Gastroesophageal sphincter (tissue), 4 donors: ENCODE data around the gene TPD52L1. TPM values are rescaled to one million over a fixed set of nuclear protein-coding genes. Genes with fewer than 3 reads are reported as not detected.

Experiments
- ATAC-seq: fragments of 150-250 bp; one replicate; pipeline ENCODE4 v1.9.1; 2016; ENCODE audit warnings: mild to moderate bottlenecking, moderate library complexity
- H3K27ac ChIP-seq, 4 donors: fragments of 200-600 bp; sonication (generic) in 3 of 4; 1 replicate in 3 of 4; 2 replicates in 1 of 4; pipeline ENCODE4 v1.5.1; 2016 to 2019
- H3K27me3 ChIP-seq: fragments of 200-600 bp; sonication (generic); one replicate; pipeline ENCODE4 v1.5.1; 2019
- H3K36me3 ChIP-seq, 2 donors: fragments of 200-600 bp; sonication (generic); one replicate each; pipeline ENCODE4 v1.5.1; 2019; ENCODE audit warnings: control low read depth in 1 of 2
- H3K4me1 ChIP-seq, 3 donors: fragments of 200-600 bp; sonication (generic); 1 replicate in 2 of 3; 2 replicates in 1 of 3; pipeline ENCODE4 v1.5.1; 2016 to 2019; ENCODE audit warnings: control low read depth in 2 of 3
- H3K4me3 ChIP-seq, 2 donors: fragments of 200-600 bp; sonication (generic); one replicate each; pipeline ENCODE4 v1.5.1; 2019; ENCODE audit warnings: mild to moderate bottlenecking in 1 of 2, moderate library complexity in 1 of 2
- H3K9me3 ChIP-seq, 3 donors: fragments of 200-600 bp; sonication (generic); one replicate each; pipeline ENCODE4 v1.5.1; 2017 to 2019; ENCODE audit warnings: control low read depth in 2 of 3
- EP300 ChIP-seq: sonication (generic); formaldehyde crosslinking; IDR thresholded peaks from one replicate; pipeline ENCODE4 v1.6.1; 2017; ENCODE audit warnings: antibody characterized with exemption, mild to moderate bottlenecking
- POLR2A ChIP-seq, 2 donors: fragments of 450-650 bp; IDR thresholded peaks; one replicate each; pipeline ENCODE4 v1.6.1; 2017; ENCODE audit warnings: antibody characterized with exemption in 2 of 2, mild to moderate bottlenecking in 2 of 2, moderate library complexity in 1 of 2
- POLR2AphosphoS5 ChIP-seq: sonication (generic); formaldehyde crosslinking; IDR thresholded peaks from one replicate; pipeline ENCODE4 v1.6.1; 2017; ENCODE audit warnings: antibody characterized with exemption
- WGBS, 2 donors: methylation state at CpG; one replicate each; pipeline ENCODE4 v1.1.5; 2018; ENCODE audit warnings: low coverage in 1 of 2; 5-methylcytosine and 5-hydroxymethylcytosine counted together
- total RNA-seq, 4 donors: library from RNA; depleted of rRNA; stranded (reverse); fragments of >200 nt; gene quantifications; one replicate each; pipeline ENCODE4 v1.1.0, GENCODE V29; 2016
- TF ChIP-seq, protein P1 (sequence below), 4 experiments: fragments of 200-600 bp in 2 of 4; fragments of 450-650 bp in 2 of 4; sonication (generic) in 1 of 4; IDR thresholded peaks; one replicate each; pipeline ENCODE4 v1.5.1; 2017 to 2019; ENCODE audit warnings: antibody characterized with exemption in 4 of 4, mild to moderate bottlenecking in 2 of 4, moderate library complexity in 2 of 4

The TPD52L1 gene
- total RNA-seq, 4 donors from 2014 or later: 11.2 to 59.7 (median 20.2) TPM

GRCh38 chr6:125149256-125150144, 4.1 kb upstream of the TPD52L1 start:
- 35 to 42% methylated on average over 7 of the region's 7 CpGs for WGBS, 2 donors
- ATAC-seq: no peak
- no peaks in the 10 kb centered on the region for H3K27me3 ChIP-seq
- H3K27ac ChIP-seq: no peak overlapping the region
- TF ChIP-seq POLR2A (IDR thresholded peaks at IDR 0.05) (no peak), EP300 (no peak), POLR2AphosphoS5 (no peak)
- TF ChIP-seq, protein P1, sequence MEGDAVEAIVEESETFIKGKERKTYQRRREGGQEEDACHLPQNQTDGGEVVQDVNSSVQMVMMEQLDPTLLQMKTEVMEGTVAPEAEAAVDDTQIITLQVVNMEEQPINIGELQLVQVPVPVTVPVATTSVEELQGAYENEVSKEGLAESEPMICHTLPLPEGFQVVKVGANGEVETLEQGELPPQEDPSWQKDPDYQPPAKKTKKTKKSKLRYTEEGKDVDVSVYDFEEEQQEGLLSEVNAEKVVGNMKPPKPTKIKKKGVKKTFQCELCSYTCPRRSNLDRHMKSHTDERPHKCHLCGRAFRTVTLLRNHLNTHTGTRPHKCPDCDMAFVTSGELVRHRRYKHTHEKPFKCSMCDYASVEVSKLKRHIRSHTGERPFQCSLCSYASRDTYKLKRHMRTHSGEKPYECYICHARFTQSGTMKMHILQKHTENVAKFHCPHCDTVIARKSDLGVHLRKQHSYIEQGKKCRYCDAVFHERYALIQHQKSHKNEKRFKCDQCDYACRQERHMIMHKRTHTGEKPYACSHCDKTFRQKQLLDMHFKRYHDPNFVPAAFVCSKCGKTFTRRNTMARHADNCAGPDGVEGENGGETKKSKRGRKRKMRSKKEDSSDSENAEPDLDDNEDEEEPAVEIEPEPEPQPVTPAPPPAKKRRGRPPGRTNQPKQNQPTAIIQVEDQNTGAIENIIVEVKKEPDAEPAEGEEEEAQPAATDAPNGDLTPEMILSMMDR (IDR thresholded peaks at IDR 0.05): no peak
- no peaks in the 10 kb centered on the region for H3K9me3 ChIP-seq
- H3K4me1 ChIP-seq: peaks cover 0 to 22% (median 0%) of the 10 kb centered on the region in 3 donors
- H3K36me3 ChIP-seq: no peaks in the 10 kb centered on the region
- H3K4me3 ChIP-seq: no peak overlapping the region

- no peak for TF ChIP-seq EP300
- TF ChIP-seq, protein P1 (IDR thresholded peaks at IDR 0.05): no peak
- Histone ChIP-seq H3K4me3 (no peak overlapping the region), H3K9me3 (no peaks in the 10 kb centered on the region), H3K27ac (no peak overlapping the region), H3K27me3 (no peaks in the 10 kb centered on the region), H3K36me3 (no peaks in the 10 kb centered on the region), H3K4me1 (peaks cover 0 to 24% (median 0%) of the 10 kb centered on the region in 3 donors)
- WGBS, 2 donors: 84 to 95% methylated on average over 4 of the region's 4 CpGs
- no peak for ATAC-seq
Measured at GRCh38 chr6:125151700-125152099, 1.9 kb upstream of the TPD52L1 start.

GRCh38 chr6:125154118-125154760, 666 bp downstream of the TPD52L1 start:
- peaks cover 0 to 23% (median 0%) of the 10 kb centered on the region in 3 donors for H3K4me1 ChIP-seq
- H3K36me3 ChIP-seq: no peaks in the 10 kb centered on the region
- WGBS, 2 donors: 0% methylated on average over 2 of the region's 50 CpGs; no CpG with 5 or more reads in 1 of the 2 donors
- no peak for TF ChIP-seq EP300
- TF ChIP-seq POLR2A (IDR thresholded peaks at IDR 0.05): no peak
- no peak for TF ChIP-seq POLR2AphosphoS5
- TF ChIP-seq, protein P1 (IDR thresholded peaks at IDR 0.05): no peak
- peak overlapping the region; percentile 44 to 65 for H3K4me3 ChIP-seq
- H3K9me3 ChIP-seq: no peaks in the 10 kb centered on the region
- ATAC-seq: peak; percentile 30
- H3K27me3 ChIP-seq: no peaks in the 10 kb centered on the region
- peak overlapping the region in 3 of 4 donors; percentile 59 to 67 (median 66) for H3K27ac ChIP-seq

DNA sequence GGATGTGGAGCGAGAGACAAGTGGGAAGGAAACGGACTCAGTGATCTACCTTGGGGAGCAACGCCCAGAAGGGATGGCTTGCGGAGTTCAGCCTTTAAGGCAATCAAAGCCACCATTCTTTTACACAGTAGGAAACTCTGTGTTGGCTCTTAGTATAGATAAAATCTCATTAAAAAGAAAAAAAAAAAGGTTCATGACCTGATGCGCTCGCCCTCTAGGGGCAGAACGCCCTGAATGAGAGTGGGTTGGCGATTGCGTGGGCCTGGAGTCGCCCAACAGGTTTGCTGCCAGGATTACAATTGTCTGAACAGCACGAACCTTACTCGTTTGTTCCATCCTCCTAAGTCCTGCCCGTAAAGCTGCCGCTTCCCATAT, 1.2 kb downstream of the TPD52L1 start:
- peaks cover 0 to 19% (median 0%) of the 10 kb centered on the region in 3 donors for H3K4me1 ChIP-seq
- no peak for ATAC-seq

DNA sequence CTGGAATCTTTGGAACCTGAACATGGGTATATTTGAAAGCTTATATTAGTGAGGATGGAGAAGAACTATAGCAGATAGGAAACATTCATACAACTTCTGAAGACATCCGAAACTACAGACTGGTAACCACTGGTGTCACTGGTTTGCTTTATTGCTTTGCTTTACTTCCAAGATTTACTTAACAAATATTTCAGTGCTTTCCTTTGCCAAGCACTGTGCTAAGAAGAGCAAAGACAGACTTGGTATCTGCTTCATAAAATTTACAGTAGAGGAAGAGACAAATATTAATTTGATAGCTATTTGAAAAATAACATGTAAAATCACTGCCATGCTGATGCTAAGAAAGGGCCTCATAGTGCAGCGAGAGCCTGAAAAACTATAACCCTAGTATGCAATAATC, 1.8 kb downstream of the TPD52L1 start:
- TF ChIP-seq EP300 (no peak), POLR2AphosphoS5 (no peak), POLR2A (IDR thresholded peaks at IDR 0.05) (no peak)
- TF ChIP-seq, protein P1 (IDR thresholded peaks at IDR 0.05): no peak
- WGBS, 2 donors: 68 to 93% methylated on average over 2 of the region's 2 CpGs

More for the DNA sequence above, 1.2 kb downstream of the TPD52L1 start:
- no peaks in the 10 kb centered on the region for H3K27me3 ChIP-seq
- H3K9me3 ChIP-seq: no peaks in the 10 kb centered on the region
- WGBS, 2 donors: 65 to 77% methylated on average over 7 to 14 of the region's 14 CpGs
- peak overlapping the region in 3 of 4 donors; percentile 59 to 67 (median 66) for H3K27ac ChIP-seq
- H3K36me3 ChIP-seq: no peaks in the 10 kb centered on the region
- TF ChIP-seq EP300 (no peak), POLR2AphosphoS5 (peak; percentile 10)
- H3K4me3 ChIP-seq: peak overlapping the region in 1 of 2 donors; percentile 65

More for the DNA sequence above, 1.8 kb downstream of the TPD52L1 start:
- Histone ChIP-seq H3K4me3 (no peak overlapping the region), H3K27ac (no peak overlapping the region), H3K36me3 (no peaks in the 10 kb centered on the region), H3K27me3 (no peaks in the 10 kb centered on the region), H3K9me3 (no peaks in the 10 kb centered on the region), H3K4me1 (peaks cover 0 to 19% (median 0%) of the 10 kb centered on the region in 3 donors)
- no peak for ATAC-seq
